Suprapubic skin (tissue), 3 donors: ENCODE data around the gene WNT11.

ENCODE experiments used
- CTCF ChIP-seq, 2 donors: fragments of 200-600 bp in 1 of 2; fragments of 450-650 bp in 1 of 2; sonication (generic) in 1 of 2; IDR thresholded peaks; one replicate each; pipeline ENCODE4 v1.5.1; 2016 to 2019; ENCODE audit warnings: antibody characterized with exemption in 2 of 2, mild to moderate bottlenecking in 1 of 2, moderate library complexity in 1 of 2
- POLR2A ChIP-seq, 2 donors: fragments of 450-650 bp; IDR thresholded peaks; one replicate each; pipeline ENCODE4 v1.6.1; 2017; ENCODE audit warnings: antibody characterized with exemption in 2 of 2, mild to moderate bottlenecking in 2 of 2, moderate library complexity in 2 of 2

GRCh38 chr11:76247091-76247490 is 40.8 kb upstream of the WNT11 start:
- TF ChIP-seq CTCF (IDR thresholded peaks at IDR 0.05) (no peak), POLR2A (IDR thresholded peaks at IDR 0.05) (no peak)
